ENCODE data around the gene BNC2.

BNC2 gene

DNA sequence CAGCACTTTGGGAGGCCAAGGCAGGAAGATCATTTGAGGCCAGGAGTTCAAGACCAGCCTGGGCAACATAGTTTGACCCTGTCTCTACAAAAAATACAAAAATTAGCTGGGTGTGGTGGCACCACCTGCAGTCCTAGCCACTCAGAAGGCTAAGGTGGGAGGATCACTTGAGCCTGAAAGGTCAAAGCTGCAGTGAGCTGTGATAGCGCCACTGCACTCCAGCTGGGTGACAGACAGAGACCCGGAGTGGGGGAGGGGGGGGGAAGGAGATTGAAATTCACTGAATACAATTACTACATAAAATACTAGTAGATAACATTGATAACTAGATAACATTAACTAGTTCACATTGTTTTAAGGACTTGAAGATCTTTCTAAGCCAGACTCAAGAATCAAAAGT is 345.6 kb downstream of the BNC2 start:
- Histone ChIP-seq H3K9me3 (ENCODE audit: control insufficient read depth, low read depth, low read length) (no peaks in the 10 kb centered on the region), H3K9ac (ENCODE audit: low read length) (no peak overlapping the region), H3K36me3 (ENCODE audit: control insufficient read depth, low read depth, low read length) (no peaks in the 10 kb centered on the region), H3K27me3 (ENCODE audit: control insufficient read depth, insufficient read depth, low read length) (no peaks in the 10 kb centered on the region), H3K4me1 (ENCODE audit: control insufficient read depth, low read depth, low read length) (peaks cover 22% of the 10 kb centered on the region), H3K27ac (ENCODE audit: low read length) (no peak overlapping the region), H3K4me3 (ENCODE audit: low read length) (no peak overlapping the region)

DNA sequence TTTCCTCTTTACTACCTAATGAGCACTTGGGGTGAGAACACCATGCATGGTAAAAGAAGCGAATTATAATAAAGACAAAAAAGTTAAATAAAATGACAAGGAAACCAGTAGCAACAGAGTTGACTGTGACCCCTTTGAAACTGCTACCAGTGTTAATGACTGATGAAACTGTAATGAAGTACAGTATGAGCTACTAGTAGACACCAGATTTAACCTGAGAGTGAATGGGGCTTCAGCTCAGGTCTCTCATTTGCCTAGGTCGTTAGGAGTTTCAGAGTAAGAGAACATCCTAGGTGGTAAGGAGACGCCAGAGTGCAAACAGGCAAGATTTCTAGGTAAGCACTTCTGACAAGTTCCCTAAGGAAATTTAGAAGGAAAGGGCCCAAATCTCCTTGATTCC is 346.4 kb downstream of the BNC2 start:
- H3K4me1 ChIP-seq (ENCODE audit: control insufficient read depth, low read depth, low read length), result peaks cover 30% of the 10 kb centered on the region
- H3K9ac ChIP-seq (ENCODE audit: low read length), result no peak overlapping the region
- no peak overlapping the region for H3K27ac ChIP-seq (ENCODE audit: low read length)
- H3K4me3 ChIP-seq (ENCODE audit: low read length), result no peak overlapping the region
- H3K27me3 ChIP-seq (ENCODE audit: control insufficient read depth, insufficient read depth, low read length), result no peaks in the 10 kb centered on the region
- no peaks in the 10 kb centered on the region for H3K9me3 ChIP-seq (ENCODE audit: control insufficient read depth, low read depth, low read length)
- no peaks in the 10 kb centered on the region for H3K36me3 ChIP-seq (ENCODE audit: control insufficient read depth, low read depth, low read length)

DNA sequence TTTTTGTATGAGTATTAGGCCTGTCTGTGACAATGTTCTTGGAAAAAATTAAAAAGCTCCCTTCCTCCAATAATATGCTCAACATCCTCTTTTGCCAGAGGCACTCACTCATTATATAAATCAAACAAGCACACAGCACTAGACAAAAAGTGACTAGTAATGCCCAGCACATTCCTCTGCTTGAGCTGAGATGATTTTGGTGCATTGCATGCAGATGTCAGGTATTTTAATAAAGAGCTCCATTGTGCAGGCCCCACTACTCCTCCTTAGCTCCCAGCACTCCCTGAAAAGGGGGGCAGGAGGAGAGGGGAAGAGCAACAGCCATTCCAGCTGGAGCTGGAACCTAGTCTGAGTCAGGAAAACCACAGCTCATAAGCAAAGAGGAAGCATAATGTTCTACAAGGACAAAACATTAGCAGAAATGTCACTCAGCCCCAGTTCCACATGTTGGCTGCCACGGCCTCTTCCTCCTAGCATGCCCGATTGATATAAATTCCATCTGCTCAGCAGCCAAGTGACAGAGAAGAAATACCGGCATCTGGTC is 348.5 kb downstream of the BNC2 start:
- Histone ChIP-seq H3K36me3 (ENCODE audit: control insufficient read depth, low read depth, low read length) (no peaks in the 10 kb centered on the region), H3K9ac (ENCODE audit: low read length) (no peak overlapping the region), H3K4me3 (ENCODE audit: low read length) (no peak overlapping the region), H3K27ac (ENCODE audit: low read length) (no peak overlapping the region), H3K27me3 (ENCODE audit: control insufficient read depth, insufficient read depth, low read length) (no peaks in the 10 kb centered on the region), H3K4me1 (ENCODE audit: control insufficient read depth, low read depth, low read length) (peaks cover 40% of the 10 kb centered on the region), H3K9me3 (ENCODE audit: control insufficient read depth, low read depth, low read length) (no peaks in the 10 kb centered on the region)

DNA sequence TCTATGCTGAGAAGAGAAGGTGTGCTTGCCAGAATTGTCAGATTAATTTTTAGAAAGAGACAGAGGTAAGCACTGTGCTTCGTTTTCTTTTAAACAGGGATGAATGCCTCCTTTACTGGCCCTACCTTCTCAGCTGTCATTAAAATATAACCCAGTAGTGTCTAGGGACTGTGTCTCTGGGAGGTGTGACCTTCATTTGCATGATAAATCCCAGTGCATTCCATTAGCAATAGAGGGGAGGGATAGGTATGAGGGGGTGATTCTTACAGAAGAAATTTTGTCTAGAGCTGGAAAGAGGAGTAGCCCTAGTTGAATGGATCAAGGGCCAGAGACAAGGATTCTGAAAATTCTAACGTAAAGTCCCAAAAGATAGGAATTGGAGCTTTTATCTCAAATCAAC is 351.5 kb downstream of the BNC2 start:
- no peak overlapping the region for H3K27ac ChIP-seq (ENCODE audit: low read length)
- no peak overlapping the region for H3K9ac ChIP-seq (ENCODE audit: low read length)
- H3K4me1 ChIP-seq (ENCODE audit: control insufficient read depth, low read depth, low read length), result peaks cover 59% of the 10 kb centered on the region
- H3K36me3 ChIP-seq (ENCODE audit: control insufficient read depth, low read depth, low read length), result no peaks in the 10 kb centered on the region
- H3K27me3 ChIP-seq (ENCODE audit: control insufficient read depth, insufficient read depth, low read length), result no peaks in the 10 kb centered on the region
- no peaks in the 10 kb centered on the region for H3K9me3 ChIP-seq (ENCODE audit: control insufficient read depth, low read depth, low read length)
- no peak overlapping the region for H3K4me3 ChIP-seq (ENCODE audit: low read length)

DNA sequence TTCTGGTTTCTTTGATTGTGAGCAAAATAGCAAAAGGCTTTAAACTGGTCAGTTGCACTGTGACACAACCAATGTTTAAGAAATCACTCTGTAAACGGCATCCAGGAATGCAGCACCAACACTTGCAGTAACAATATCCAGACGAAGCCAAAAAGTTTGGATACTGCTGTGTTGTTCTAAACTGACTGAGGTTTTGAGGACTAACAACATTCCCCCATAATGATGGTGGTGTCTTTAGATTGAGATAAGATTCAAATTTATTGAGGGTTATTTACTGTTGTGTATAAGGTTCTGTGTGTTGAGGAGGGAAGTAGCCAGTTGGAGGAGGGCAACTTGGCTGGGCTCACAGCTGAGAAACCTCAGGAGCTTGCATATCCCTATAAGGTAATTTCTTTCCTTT is 353.6 kb downstream of the BNC2 start:
- no peaks in the 10 kb centered on the region for H3K9me3 ChIP-seq (ENCODE audit: control insufficient read depth, low read depth, low read length)
- H3K36me3 ChIP-seq (ENCODE audit: control insufficient read depth, low read depth, low read length), result no peaks in the 10 kb centered on the region
- no peak overlapping the region for H3K9ac ChIP-seq (ENCODE audit: low read length)
- no peak overlapping the region for H3K27ac ChIP-seq (ENCODE audit: low read length)
- no peak overlapping the region for H3K4me3 ChIP-seq (ENCODE audit: low read length)
- no peaks in the 10 kb centered on the region for H3K27me3 ChIP-seq (ENCODE audit: control insufficient read depth, insufficient read depth, low read length)
- H3K4me1 ChIP-seq (ENCODE audit: control insufficient read depth, low read depth, low read length), result peaks cover 58% of the 10 kb centered on the region

DNA sequence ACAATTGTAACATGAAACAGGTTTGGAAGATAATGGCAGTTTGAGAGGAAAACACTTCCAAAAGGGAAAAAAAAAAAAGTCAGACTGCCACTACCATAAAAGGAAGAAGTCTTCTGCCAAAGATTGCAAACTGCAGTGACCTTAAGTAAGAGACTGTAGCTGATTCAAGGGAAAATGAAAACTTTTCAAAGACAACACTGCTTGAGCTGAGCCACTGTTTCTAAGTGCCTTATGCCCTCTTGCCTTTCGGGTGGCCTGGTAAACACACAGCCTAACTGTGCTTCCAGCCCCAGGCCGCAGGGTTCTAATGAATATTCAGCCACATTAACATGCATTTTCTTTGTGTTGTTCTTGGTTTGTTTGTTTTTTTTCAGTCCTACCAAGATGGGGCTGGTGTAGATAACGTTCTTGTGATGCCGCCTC is 354.6 kb downstream of the BNC2 start:
- Histone ChIP-seq H3K27ac (ENCODE audit: low read length) (peak overlapping the region; percentile 33), H3K36me3 (ENCODE audit: control insufficient read depth, low read depth, low read length) (no peaks in the 10 kb centered on the region), H3K27me3 (ENCODE audit: control insufficient read depth, insufficient read depth, low read length) (no peaks in the 10 kb centered on the region), H3K4me3 (ENCODE audit: low read length) (peak overlapping the region; percentile 32), H3K9ac (ENCODE audit: low read length) (peak overlapping the region; percentile 21), H3K9me3 (ENCODE audit: control insufficient read depth, low read depth, low read length) (no peaks in the 10 kb centered on the region), H3K4me1 (ENCODE audit: control insufficient read depth, low read depth, low read length) (peaks cover 55% of the 10 kb centered on the region)

DNA sequence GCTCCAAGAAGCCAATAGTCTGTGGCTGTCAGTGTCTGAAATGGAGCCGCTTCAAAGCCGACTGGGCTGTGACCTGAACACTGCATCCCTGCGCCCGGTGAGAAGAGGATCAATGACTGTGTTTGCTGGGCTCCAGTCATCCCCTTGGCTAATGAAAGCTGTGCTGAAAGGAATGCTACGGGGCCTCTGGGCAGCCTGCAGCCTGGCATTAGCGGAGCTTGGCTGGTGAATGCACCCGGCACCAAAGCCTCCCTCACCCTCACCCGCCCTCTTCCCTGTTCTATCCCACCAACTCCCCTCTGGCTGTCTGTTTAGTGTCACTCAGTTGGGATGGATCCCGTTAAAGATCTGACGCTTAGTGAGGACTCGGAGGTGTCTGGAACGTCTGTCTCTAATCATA is 355.3 kb downstream of the BNC2 start:
- Histone ChIP-seq H3K27ac (ENCODE audit: low read length) (no peak overlapping the region), H3K4me1 (ENCODE audit: control insufficient read depth, low read depth, low read length) (peaks cover 60% of the 10 kb centered on the region), H3K4me3 (ENCODE audit: low read length) (peak overlapping the region; percentile 13), H3K27me3 (ENCODE audit: control insufficient read depth, insufficient read depth, low read length) (no peaks in the 10 kb centered on the region), H3K9me3 (ENCODE audit: control insufficient read depth, low read depth, low read length) (no peaks in the 10 kb centered on the region), H3K9ac (ENCODE audit: low read length) (no peak overlapping the region), H3K36me3 (ENCODE audit: control insufficient read depth, low read depth, low read length) (no peaks in the 10 kb centered on the region)

DNA sequence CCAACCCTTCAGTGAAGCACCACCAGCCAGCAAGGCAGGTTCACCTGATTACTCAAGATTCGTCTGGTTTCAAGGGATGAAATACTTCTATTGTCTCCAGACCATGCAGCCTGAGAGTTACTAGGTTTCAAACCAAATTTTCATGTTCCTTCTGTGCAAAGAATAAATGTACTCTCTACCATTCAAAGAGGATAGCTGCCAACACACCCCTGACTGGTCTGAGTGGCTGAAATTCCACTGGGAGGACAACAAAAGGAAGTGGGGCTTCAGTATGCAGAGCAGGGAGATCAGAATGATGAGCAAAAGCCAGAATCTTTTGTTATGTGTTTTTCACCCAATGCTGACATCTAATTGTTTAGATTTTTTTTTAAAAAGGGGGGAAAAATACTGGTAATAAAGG is 356.3 kb downstream of the BNC2 start:
- H3K4me3 ChIP-seq (ENCODE audit: low read length), result peak overlapping the region; percentile 19
- H3K9me3 ChIP-seq (ENCODE audit: control insufficient read depth, low read depth, low read length), result no peaks in the 10 kb centered on the region
- H3K27ac ChIP-seq (ENCODE audit: low read length), result no peak overlapping the region
- no peaks in the 10 kb centered on the region for H3K36me3 ChIP-seq (ENCODE audit: control insufficient read depth, low read depth, low read length)
- no peak overlapping the region for H3K9ac ChIP-seq (ENCODE audit: low read length)
- H3K4me1 ChIP-seq (ENCODE audit: control insufficient read depth, low read depth, low read length), result peaks cover 55% of the 10 kb centered on the region
- H3K27me3 ChIP-seq (ENCODE audit: control insufficient read depth, insufficient read depth, low read length), result no peaks in the 10 kb centered on the region

DNA sequence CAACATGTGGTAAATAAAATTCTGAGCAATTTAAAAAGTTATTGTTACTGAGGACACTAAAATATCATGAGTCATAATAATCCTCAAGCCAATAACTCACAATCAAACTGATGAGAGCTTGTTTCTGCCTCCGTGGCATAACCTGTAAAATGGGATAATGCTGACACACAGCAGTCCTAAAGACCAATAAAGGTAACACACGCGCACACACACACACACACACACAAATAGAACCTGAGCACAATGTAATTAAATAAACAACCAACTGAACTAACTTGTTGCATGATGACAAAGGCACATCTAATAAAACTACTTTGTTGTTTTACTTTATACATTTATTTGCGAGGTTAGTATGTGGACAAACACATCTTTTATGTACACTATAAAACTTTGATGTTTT is 358.2 kb downstream of the BNC2 start:
- H3K9me3 ChIP-seq (ENCODE audit: control insufficient read depth, low read depth, low read length), result no peaks in the 10 kb centered on the region
- no peaks in the 10 kb centered on the region for H3K27me3 ChIP-seq (ENCODE audit: control insufficient read depth, insufficient read depth, low read length)
- H3K4me3 ChIP-seq (ENCODE audit: low read length), result no peak overlapping the region
- no peak overlapping the region for H3K9ac ChIP-seq (ENCODE audit: low read length)
- H3K27ac ChIP-seq (ENCODE audit: low read length), result no peak overlapping the region
- H3K4me1 ChIP-seq (ENCODE audit: control insufficient read depth, low read depth, low read length), result peaks cover 47% of the 10 kb centered on the region
- H3K36me3 ChIP-seq (ENCODE audit: control insufficient read depth, low read depth, low read length), result no peaks in the 10 kb centered on the region

DNA sequence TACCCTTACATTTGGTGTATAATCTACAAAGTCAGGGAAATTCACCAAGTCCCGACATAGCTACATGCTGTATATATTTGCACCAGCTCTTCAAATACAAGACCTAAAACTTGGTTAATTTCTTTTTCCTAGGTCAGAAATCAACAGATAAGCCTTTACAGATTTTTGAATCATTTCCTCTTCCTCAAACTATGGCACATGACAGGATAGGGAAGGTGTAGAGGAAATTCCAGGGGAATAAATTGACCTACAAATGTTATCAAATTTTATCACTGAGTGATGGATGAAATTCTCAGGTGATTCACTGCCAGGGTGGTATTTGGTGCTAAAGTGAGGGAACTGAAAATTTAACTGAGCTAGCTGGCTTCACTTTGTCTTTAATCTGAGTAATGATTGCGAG is 360.0 kb downstream of the BNC2 start:
- Histone ChIP-seq H3K9ac (ENCODE audit: low read length) (no peak overlapping the region), H3K4me1 (ENCODE audit: control insufficient read depth, low read depth, low read length) (peaks cover 30% of the 10 kb centered on the region), H3K27ac (ENCODE audit: low read length) (no peak overlapping the region), H3K36me3 (ENCODE audit: control insufficient read depth, low read depth, low read length) (no peaks in the 10 kb centered on the region), H3K27me3 (ENCODE audit: control insufficient read depth, insufficient read depth, low read length) (no peaks in the 10 kb centered on the region), H3K4me3 (ENCODE audit: low read length) (no peak overlapping the region), H3K9me3 (ENCODE audit: control insufficient read depth, low read depth, low read length) (no peaks in the 10 kb centered on the region)

DNA sequence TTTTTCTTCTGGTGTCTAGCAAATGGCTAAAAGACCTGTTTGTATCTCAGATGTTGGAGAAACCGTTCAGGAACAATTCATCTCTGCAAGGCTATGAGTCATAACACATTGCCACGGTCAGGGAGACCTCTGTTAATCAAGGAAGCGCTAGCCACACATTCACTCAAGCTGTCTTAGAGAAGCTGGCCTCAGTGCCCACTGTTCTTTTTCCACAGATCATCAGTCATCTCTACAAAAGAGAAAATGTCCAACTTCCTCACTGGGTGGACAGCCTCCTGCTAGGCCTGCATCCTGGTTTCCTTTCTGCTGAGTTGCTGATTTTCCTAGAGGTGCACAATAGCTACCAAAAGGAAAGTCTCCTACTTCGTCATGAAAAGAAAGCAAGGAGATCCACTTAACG is 360.5 kb downstream of the BNC2 start:
- no peak overlapping the region for H3K27ac ChIP-seq (ENCODE audit: low read length)
- H3K36me3 ChIP-seq (ENCODE audit: control insufficient read depth, low read depth, low read length), result no peaks in the 10 kb centered on the region
- no peaks in the 10 kb centered on the region for H3K27me3 ChIP-seq (ENCODE audit: control insufficient read depth, insufficient read depth, low read length)
- H3K4me3 ChIP-seq (ENCODE audit: low read length), result no peak overlapping the region
- H3K9me3 ChIP-seq (ENCODE audit: control insufficient read depth, low read depth, low read length), result no peaks in the 10 kb centered on the region
- no peak overlapping the region for H3K9ac ChIP-seq (ENCODE audit: low read length)
- peaks cover 25% of the 10 kb centered on the region for H3K4me1 ChIP-seq (ENCODE audit: control insufficient read depth, low read depth, low read length)

DNA sequence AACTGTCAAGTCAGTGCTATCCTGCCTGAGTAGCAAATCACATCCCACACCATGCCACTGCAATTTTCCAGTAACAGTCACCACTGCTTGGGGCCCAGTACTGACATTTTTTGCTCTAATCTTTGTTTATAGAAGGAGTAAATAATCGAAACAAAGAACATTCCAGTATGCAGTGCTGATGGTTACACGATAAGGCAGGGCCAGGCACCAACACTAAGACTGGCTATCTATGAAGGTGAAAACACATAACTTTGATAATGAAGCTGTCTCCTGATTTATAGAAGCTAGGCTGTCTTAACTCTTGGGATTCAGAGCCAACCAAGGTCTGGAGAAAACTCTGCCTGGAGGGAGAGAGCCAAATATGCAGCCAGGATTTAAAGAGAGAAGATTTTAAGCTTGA is 365.3 kb downstream of the BNC2 start:
- peaks cover 4% of the 10 kb centered on the region for H3K4me1 ChIP-seq (ENCODE audit: control insufficient read depth, low read depth, low read length)
- no peaks in the 10 kb centered on the region for H3K36me3 ChIP-seq (ENCODE audit: control insufficient read depth, low read depth, low read length)
- no peaks in the 10 kb centered on the region for H3K9me3 ChIP-seq (ENCODE audit: control insufficient read depth, low read depth, low read length)
- no peaks in the 10 kb centered on the region for H3K27me3 ChIP-seq (ENCODE audit: control insufficient read depth, insufficient read depth, low read length)
- no peak overlapping the region for H3K9ac ChIP-seq (ENCODE audit: low read length)
- H3K27ac ChIP-seq (ENCODE audit: low read length), result no peak overlapping the region
- H3K4me3 ChIP-seq (ENCODE audit: low read length), result no peak overlapping the region
